GM13977 (cell line): Measurements from ENCODE around the gene GABBR2.

ENCODE experiments used
- DNase-seq: peaks from one replicate; pipeline ENCODE4 v3.0.0; 2012; ENCODE audit warnings: low spot score
- in situ Hi-C: fragments of 300-500 bp; cut with MboI; formaldehyde crosslinking; loops from one replicate; pipeline ENCODE4 v1.12.0; 2022; ENCODE audit warnings: low sequenced_read_pairs, low pct_unique_long_range_greater_than_20kb, mixed read lengths, inconsistent platforms; ENCODE audit not compliant: unreplicated experiment
- TF ChIP-seq, protein P1 (sequence below): IDR thresholded peaks from 2 replicates; pipeline ENCODE4 v1.5.1; 2012; ENCODE audit warnings: mild to moderate bottlenecking, control low read depth; ENCODE audit not compliant: insufficient read depth; ENCODE audit errors: extremely low read depth, missing control alignments

GABBR2 gene

GRCh38 chr9:98632839-98633238 lies 75.9 kb downstream of the GABBR2 start:
- TF ChIP-seq, protein P1, sequence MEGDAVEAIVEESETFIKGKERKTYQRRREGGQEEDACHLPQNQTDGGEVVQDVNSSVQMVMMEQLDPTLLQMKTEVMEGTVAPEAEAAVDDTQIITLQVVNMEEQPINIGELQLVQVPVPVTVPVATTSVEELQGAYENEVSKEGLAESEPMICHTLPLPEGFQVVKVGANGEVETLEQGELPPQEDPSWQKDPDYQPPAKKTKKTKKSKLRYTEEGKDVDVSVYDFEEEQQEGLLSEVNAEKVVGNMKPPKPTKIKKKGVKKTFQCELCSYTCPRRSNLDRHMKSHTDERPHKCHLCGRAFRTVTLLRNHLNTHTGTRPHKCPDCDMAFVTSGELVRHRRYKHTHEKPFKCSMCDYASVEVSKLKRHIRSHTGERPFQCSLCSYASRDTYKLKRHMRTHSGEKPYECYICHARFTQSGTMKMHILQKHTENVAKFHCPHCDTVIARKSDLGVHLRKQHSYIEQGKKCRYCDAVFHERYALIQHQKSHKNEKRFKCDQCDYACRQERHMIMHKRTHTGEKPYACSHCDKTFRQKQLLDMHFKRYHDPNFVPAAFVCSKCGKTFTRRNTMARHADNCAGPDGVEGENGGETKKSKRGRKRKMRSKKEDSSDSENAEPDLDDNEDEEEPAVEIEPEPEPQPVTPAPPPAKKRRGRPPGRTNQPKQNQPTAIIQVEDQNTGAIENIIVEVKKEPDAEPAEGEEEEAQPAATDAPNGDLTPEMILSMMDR: no peak
- DNase-seq: no peak
- in situ Hi-C loops: no loop called here

DNA sequence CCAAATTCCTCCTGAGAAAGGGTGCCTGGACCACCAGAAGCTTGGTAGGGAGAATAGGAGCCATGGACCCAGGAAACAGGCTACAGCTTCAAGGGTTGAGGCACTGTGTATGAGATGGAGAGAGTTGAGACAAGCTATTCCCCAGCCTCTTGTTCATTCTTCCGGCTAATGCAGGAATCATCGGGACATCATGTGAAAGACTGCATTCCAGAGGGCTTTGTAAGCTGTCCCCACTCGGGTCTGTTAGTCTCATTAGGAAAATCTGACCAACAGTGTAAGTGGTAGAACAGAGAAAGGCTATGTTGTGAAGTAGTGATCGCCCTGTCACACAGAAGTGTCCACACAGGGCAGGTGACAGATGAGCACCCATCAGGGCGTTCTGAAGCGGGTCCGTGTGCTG lies 81.4 kb downstream of the GABBR2 start:
- in situ Hi-C loops: no loop called here
- DNase-seq: no peak
- TF ChIP-seq, protein P1: no peak

DNA sequence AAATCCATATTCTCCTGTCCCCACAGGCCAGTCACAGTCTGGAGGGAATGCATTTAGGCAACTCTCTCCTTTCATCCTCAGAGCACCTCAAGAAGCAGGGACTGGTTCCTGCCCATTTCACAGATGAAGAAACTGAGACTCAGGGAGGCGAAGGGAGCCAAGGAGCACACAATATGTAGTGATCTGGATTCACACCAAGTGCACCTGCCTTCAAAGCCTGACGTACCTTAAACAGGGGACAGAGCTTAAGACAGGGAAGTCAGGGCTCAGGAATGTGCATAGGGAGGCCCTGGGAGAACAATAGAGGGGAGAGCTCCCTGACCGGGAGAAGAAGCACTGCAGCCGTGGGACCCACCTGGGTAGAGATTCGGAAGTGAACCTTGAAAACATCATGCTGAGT lies 83.0 kb downstream of the GABBR2 start:
- TF ChIP-seq, protein P1: no peak
- in situ Hi-C loops: no loop called here
- no peak for DNase-seq

DNA sequence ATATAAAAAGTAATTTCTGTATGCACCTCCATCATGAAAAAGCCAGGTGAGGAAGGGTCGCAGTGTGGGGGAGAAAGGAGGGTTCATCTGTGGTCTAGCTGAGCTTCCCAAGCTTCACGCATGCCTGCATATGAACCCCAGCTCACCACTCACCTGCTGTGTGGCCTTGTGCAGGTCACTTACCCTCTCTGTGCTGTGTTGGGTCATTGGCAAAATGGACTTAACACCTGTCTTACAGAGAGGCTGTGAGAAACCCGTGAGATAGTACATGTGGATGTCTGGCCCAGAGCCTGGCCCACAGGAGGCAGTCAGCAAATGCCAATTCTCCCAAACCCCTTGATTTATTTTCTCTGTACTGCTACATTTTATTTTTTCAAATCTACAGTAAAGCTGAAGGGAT lies 88.9 kb downstream of the GABBR2 start:
- TF ChIP-seq, protein P1: no peak
- in situ Hi-C loops: no loop called here
- no peak for DNase-seq

GRCh38 chr9:98615633-98616032 lies 93.1 kb downstream of the GABBR2 start:
- in situ Hi-C loops: no loop called here
- TF ChIP-seq, protein P1: no peak
- DNase-seq: no peak

DNA sequence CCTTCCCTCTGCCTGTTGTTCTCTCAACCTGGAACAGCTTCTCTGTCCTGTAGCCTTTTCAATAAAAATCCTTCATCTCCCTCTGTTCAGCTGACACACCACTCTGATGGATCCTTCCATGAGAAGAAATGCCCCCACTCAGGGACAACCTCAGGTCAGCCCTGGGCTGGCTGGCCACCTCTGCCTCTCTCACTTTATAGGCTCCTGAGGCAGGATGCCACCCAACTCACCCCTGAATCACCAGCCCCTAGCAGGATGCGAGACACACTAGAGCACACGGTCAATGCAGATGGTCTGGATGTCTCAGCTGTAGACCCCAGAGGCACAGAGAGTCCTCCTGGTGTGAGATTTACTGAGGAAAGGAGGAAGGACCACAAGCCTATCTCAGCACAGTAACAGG lies 93.8 kb downstream of the GABBR2 start:
- DNase-seq: no peak
- TF ChIP-seq, protein P1: no peak
- in situ Hi-C loops: no loop called here
